Neuronal stem cell (in vitro differentiated cells): ENCODE measurements around the gene LRRC27.

Experiments used
- DNase-seq: peaks from one replicate; pipeline ENCODE4 v3.0.0-alpha.2; 2013; ENCODE audit warnings: low spot score
- H2AFZ ChIP-seq: one replicate; pipeline ENCODE4 v1.6.1; 2013; ENCODE audit warnings: mild to moderate bottlenecking, low read length, inconsistent platforms
- H2AK5ac ChIP-seq: 2 replicates; pipeline ENCODE4 v1.6.1; 2013; ENCODE audit warnings: low read depth, mild to moderate bottlenecking, inconsistent platforms, low read length, moderate library complexity, mixed read lengths
- H2BK120ac ChIP-seq: 2 replicates; pipeline ENCODE4 v1.6.1; 2013; ENCODE audit warnings: low read depth, mild to moderate bottlenecking, inconsistent platforms, low read length, moderate library complexity, mixed read lengths
- H2BK12ac ChIP-seq: one replicate; pipeline ENCODE4 v1.6.1; 2013; ENCODE audit warnings: low read length, inconsistent platforms
- H2BK15ac ChIP-seq: 2 replicates; pipeline ENCODE4 v1.6.1; 2013; ENCODE audit warnings: mild to moderate bottlenecking, low read length, inconsistent platforms, mixed read lengths
- H2BK5ac ChIP-seq: one replicate; pipeline ENCODE4 v1.6.1; 2013; ENCODE audit warnings: inconsistent platforms, mild to moderate bottlenecking, low read length, moderate library complexity
- H3K14ac ChIP-seq: one replicate; pipeline ENCODE4 v1.6.1; 2013; ENCODE audit warnings: low read length, inconsistent platforms
- H3K18ac ChIP-seq: 2 replicates; pipeline ENCODE4 v1.6.1; 2013; ENCODE audit warnings: low read length, inconsistent platforms
- H3K23ac ChIP-seq: 2 replicates; pipeline ENCODE4 v1.6.1; 2013; ENCODE audit warnings: low read depth, mild to moderate bottlenecking, mixed read lengths, low read length, inconsistent platforms; ENCODE audit not compliant: poor library complexity
- H3K27ac ChIP-seq: replicated peaks from 3 replicates; pipeline ENCODE4 v1.5.1; 2013; ENCODE audit warnings: low read length, inconsistent platforms
- H3K27me3 ChIP-seq, 3 experiments: 2 replicates each; pipeline ENCODE4 v1.6.1; 2013; ENCODE audit warnings: low read length in 3 of 3, mild to moderate bottlenecking in 2 of 3, inconsistent platforms in 1 of 3, low read depth in 1 of 3, mixed read lengths in 1 of 3, moderate library complexity in 1 of 3; ENCODE audit not compliant: control insufficient read depth in 3 of 3, insufficient read depth in 3 of 3
- H3K36me3 ChIP-seq, 2 donors: replicated peaks in 1 of 2; 2 replicates each; pipeline ENCODE4 v1.6.1; 2013; ENCODE audit warnings: low read length in 2 of 2; ENCODE audit not compliant: control insufficient read depth in 2 of 2, insufficient read depth in 2 of 2
- H3K4ac ChIP-seq: 2 replicates; pipeline ENCODE4 v1.6.1; 2013; ENCODE audit warnings: inconsistent platforms, mild to moderate bottlenecking, low read length, moderate library complexity
- H3K4me1 ChIP-seq, 2 donors: 1 replicate in 1 of 2; 2 replicates in 1 of 2; pipeline ENCODE4 v1.6.1; 2013; ENCODE audit warnings: low read length in 2 of 2, low read depth in 1 of 2; ENCODE audit not compliant: control insufficient read depth in 2 of 2, insufficient read depth in 1 of 2
- H3K4me2 ChIP-seq: one replicate; pipeline ENCODE4 v1.6.1; 2013; ENCODE audit warnings: mild to moderate bottlenecking, low read length, inconsistent platforms; ENCODE audit not compliant: insufficient read depth, poor library complexity, severe bottlenecking
- H3K4me3 ChIP-seq, 2 donors: 2 replicates each; pipeline ENCODE4 v1.5.1; 2013; ENCODE audit warnings: low read length in 2 of 2, mild to moderate bottlenecking in 2 of 2, inconsistent platforms in 1 of 2, moderate library complexity in 1 of 2
- H3K79me1 ChIP-seq: one replicate; pipeline ENCODE4 v1.6.1; 2013; ENCODE audit warnings: low read depth, mild to moderate bottlenecking, inconsistent platforms, low read length, moderate library complexity
- H3K9ac ChIP-seq: one replicate; pipeline ENCODE4 v1.6.1; 2013; ENCODE audit warnings: mild to moderate bottlenecking, low read depth, low read length, inconsistent platforms; ENCODE audit not compliant: poor library complexity
- H3K9me3 ChIP-seq, 2 donors: replicated peaks in 1 of 2; 2 replicates each; pipeline versions ENCODE3 to v1.6.1; 2013; ENCODE audit warnings: low read length in 2 of 2, mild to moderate bottlenecking in 2 of 2, inconsistent platforms in 1 of 2, low read depth in 1 of 2, mixed read lengths in 1 of 2, moderate library complexity in 1 of 2; ENCODE audit not compliant: control insufficient read depth in 2 of 2, insufficient read depth in 1 of 2
- H4K8ac ChIP-seq: one replicate; pipeline ENCODE4 v1.6.1; 2013; ENCODE audit warnings: low read depth, mild to moderate bottlenecking, inconsistent platforms, low read length, moderate library complexity
- H4K91ac ChIP-seq: one replicate; pipeline ENCODE4 v1.6.1; 2013; ENCODE audit warnings: low read length, low read depth, mild to moderate bottlenecking, inconsistent platforms; ENCODE audit not compliant: poor library complexity
- WGBS, 2 donors: extraction: QIAGEN DNeasy Blood & Tissue Kit; methylation state at CpG; one replicate each; pipeline ENCODE4 v1.1.7; 2013; ENCODE audit warnings: missing lambda C conversion rate in 2 of 2, mixed read lengths in 1 of 2; ENCODE audit not compliant: insufficient read length in 2 of 2, insufficient replicate concordance in 1 of 2; ENCODE audit errors: extremely low coverage in 2 of 2; 5-methylcytosine and 5-hydroxymethylcytosine counted together

The LRRC27 gene

DNA sequence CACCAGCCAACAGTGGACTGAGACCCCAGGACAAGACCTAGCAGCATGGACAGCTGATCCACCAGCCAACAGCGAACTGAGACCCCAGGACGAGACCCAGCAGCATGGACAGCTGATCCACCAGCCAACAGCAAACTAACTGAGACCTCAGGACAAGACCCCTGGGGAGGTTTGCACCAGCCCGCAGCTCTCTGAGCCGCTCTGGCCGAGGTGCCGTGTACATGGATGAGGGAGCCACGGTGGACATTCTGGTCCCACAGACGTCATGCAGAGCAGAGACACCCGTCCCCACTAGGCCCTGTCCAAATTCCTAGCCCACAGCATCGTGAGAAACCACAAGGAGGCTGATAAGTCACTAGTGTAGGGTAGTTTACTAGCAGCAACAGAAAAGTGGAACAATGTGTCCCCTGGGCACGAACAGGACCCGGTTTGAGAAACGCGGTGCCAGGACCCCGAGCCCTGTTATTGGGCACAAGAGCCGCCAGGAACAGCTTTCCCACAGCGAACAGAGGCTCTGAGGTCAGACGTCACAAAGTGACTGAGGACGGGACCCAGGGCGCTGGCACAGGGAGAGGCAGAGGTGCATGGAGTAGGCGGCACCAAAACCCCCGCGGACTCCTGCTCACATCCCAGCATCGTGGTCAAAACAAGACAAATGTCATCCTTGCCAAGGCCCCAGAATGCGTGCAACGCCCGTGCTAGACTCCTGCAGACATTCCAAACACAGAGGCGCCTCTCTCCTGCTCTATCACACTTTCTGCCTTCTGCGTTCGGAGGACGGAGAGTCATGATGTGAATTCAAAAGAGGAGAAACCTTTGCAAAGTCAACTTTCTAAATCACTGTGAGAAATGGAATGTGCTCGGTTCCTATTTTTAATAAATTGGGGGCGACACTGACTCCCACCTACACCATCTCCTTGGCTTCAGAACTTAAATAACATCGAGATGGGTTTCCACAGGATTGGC is 32.3 kb upstream of the LRRC27 start:
- H3K9ac ChIP-seq = no peak overlapping the region
- no peaks in the 10 kb centered on the region for H3K36me3 ChIP-seq
- H3K27me3 ChIP-seq = no peaks in the 10 kb centered on the region
- H3K14ac ChIP-seq = no peak overlapping the region
- H3K4ac ChIP-seq = no peak overlapping the region
- no peak overlapping the region for H2AK5ac ChIP-seq
- no peak overlapping the region for H2BK5ac ChIP-seq
- H3K27ac ChIP-seq = no peak overlapping the region
- no peak overlapping the region for H2BK12ac ChIP-seq
- no CpG with 5 or more reads among the region's 34 CpGs for WGBS, 2 donors
- H3K4me1 ChIP-seq = peaks cover 0 to 10% of the 10 kb centered on the region in 2 donors
- DNase-seq = no peak
- no peak overlapping the region for H4K8ac ChIP-seq
- no peak overlapping the region for H3K23ac ChIP-seq
- H2AFZ ChIP-seq = no peak overlapping the region
- H3K4me2 ChIP-seq = no peak overlapping the region
- H3K9me3 ChIP-seq = no peaks in the 10 kb centered on the region
- no peak overlapping the region for H2BK120ac ChIP-seq
- H3K79me1 ChIP-seq = no peaks in the 10 kb centered on the region
- H2BK15ac ChIP-seq = no peak overlapping the region
- H3K18ac ChIP-seq = no peak overlapping the region
- H3K4me3 ChIP-seq = no peak overlapping the region
- no peak overlapping the region for H4K91ac ChIP-seq

DNA sequence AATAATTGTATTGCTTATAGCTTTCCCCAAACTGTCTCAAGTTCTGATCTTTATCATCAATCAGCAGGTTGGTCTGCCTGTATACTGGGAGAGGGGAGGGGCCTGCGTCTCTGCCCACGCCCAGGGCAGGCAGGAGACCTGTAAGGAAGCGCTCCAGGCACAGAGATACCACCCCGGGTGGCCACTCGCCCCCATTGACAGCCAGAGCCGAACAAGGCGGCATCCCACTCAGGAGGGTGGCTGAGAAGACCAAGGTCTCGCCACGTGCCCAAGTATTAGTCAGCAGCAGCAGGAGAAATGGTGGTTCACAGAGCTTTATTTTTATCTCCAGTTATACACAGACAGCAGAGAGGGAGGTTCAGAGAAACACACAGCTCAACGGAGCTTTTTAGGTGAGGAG is 31.4 kb upstream of the LRRC27 start:
- Histone ChIP-seq H3K4me2 (no peak overlapping the region), H2BK12ac (no peak overlapping the region), H4K91ac (no peak overlapping the region), H2BK120ac (no peak overlapping the region), H2BK15ac (no peak overlapping the region), H3K36me3 (no peaks in the 10 kb centered on the region), H3K9ac (no peak overlapping the region), H3K4me3 (no peak overlapping the region), H3K4me1 (peaks cover 0 to 10% of the 10 kb centered on the region in 2 donors), H2AK5ac (no peak overlapping the region), H3K18ac (no peak overlapping the region), H3K79me1 (no peaks in the 10 kb centered on the region), H4K8ac (no peak overlapping the region), H3K9me3 (peaks cover 2 to 3% of the 10 kb centered on the region in 2 donors), H2BK5ac (no peak overlapping the region), H3K27me3 (peaks cover 0 to 1% (median 0%) of the 10 kb centered on the region in 3 experiments), H3K14ac (no peak overlapping the region), H2AFZ (no peak overlapping the region), H3K27ac (no peak overlapping the region), H3K4ac (no peak overlapping the region), H3K23ac (no peak overlapping the region)
- no CpG with 5 or more reads among the region's 10 CpGs for WGBS, 2 donors
- no peak for DNase-seq

- H2BK12ac ChIP-seq = no peak overlapping the region
- no peak overlapping the region for H2BK120ac ChIP-seq
- H2AK5ac ChIP-seq = no peak overlapping the region
- H4K8ac ChIP-seq = no peak overlapping the region
- peaks cover 0 to 10% of the 10 kb centered on the region in 2 donors for H3K4me1 ChIP-seq
- H3K4ac ChIP-seq = no peak overlapping the region
- H3K9ac ChIP-seq = no peak overlapping the region
- DNase-seq = no peak
- no peak overlapping the region for H3K23ac ChIP-seq
- H2AFZ ChIP-seq = no peak overlapping the region
- H3K4me3 ChIP-seq = no peak overlapping the region
- H3K79me1 ChIP-seq = no peaks in the 10 kb centered on the region
- no CpG with 5 or more reads among the region's 38 CpGs for WGBS, 2 donors
- no peak overlapping the region for H3K4me2 ChIP-seq
- H3K36me3 ChIP-seq = peaks cover 0 to 3% of the 10 kb centered on the region in 2 donors
- H2BK5ac ChIP-seq = peak overlapping the region; percentile 25
- no peak overlapping the region for H4K91ac ChIP-seq
- no peak overlapping the region for H2BK15ac ChIP-seq
- H3K18ac ChIP-seq = no peak overlapping the region
- H3K14ac ChIP-seq = no peak overlapping the region
- peaks cover 0 to 8% (median 0%) of the 10 kb centered on the region in 3 experiments for H3K27me3 ChIP-seq
- H3K9me3 ChIP-seq = peaks cover 8 to 11% of the 10 kb centered on the region in 2 donors
- H3K27ac ChIP-seq = no peak overlapping the region
Measured at GRCh38 chr10:132301371-132302330, 30.3 kb upstream of the LRRC27 start.
